Breast epithelium (tissue), 4 donors: ENCODE data around the gene RDX. TPM values are rescaled to one million over a fixed set of nuclear protein-coding genes. Genes with fewer than 3 reads are reported as not detected.

Source experiments
- DNase-seq, 2 donors: peaks; one replicate each; pipeline ENCODE4 v3.0.0-alpha.2; 2019; ENCODE audit warnings: low spot score in 2 of 2
- H3K27ac ChIP-seq, 2 donors: fragments of 200-600 bp; sonication (generic) in 1 of 2; one replicate each; pipeline ENCODE4 v1.5.1; 2016 to 2019; ENCODE audit warnings: mild to moderate bottlenecking in 1 of 2
- H3K27me3 ChIP-seq, 2 donors: fragments of 200-600 bp; sonication (generic) in 1 of 2; one replicate each; pipeline versions ENCODE4 v1.5.1 to v1.6.0; 2017 to 2019; ENCODE audit warnings: control low read depth in 1 of 2, mild to moderate bottlenecking in 1 of 2
- H3K36me3 ChIP-seq: fragments of 200-600 bp; one replicate; pipeline ENCODE4 v1.5.1; 2019
- H3K4me1 ChIP-seq, 2 donors: fragments of 200-600 bp; sonication (generic); one replicate each; pipeline ENCODE4 v1.5.1; 2016 to 2019; ENCODE audit warnings: control low read depth in 1 of 2
- H3K4me3 ChIP-seq, 3 donors: fragments of 200-600 bp; sonication (generic); 1 replicate in 2 of 3; 2 replicates in 1 of 3; pipeline ENCODE4 v1.5.1; 2016 to 2019; ENCODE audit warnings: mild to moderate bottlenecking in 3 of 3, moderate library complexity in 2 of 3
- H3K9me3 ChIP-seq, 2 donors: fragments of 200-600 bp; sonication (generic) in 1 of 2; one replicate each; pipeline ENCODE4 v1.5.1; 2016 to 2019; ENCODE audit warnings: control low read depth in 1 of 2
- CTCF ChIP-seq, 3 donors: fragments of 450-650 bp; IDR thresholded peaks; one replicate each; pipeline ENCODE4 v1.5.1; 2016 to 2017; ENCODE audit warnings: antibody characterized with exemption in 3 of 3, mild to moderate bottlenecking in 3 of 3, moderate library complexity in 3 of 3
- POLR2A ChIP-seq: fragments of 450-650 bp; IDR thresholded peaks from one replicate; pipeline ENCODE4 v1.6.1; 2016; ENCODE audit warnings: antibody characterized with exemption, mild to moderate bottlenecking, moderate library complexity
- POLR2AphosphoS5 ChIP-seq, 3 donors: sonication (generic); formaldehyde crosslinking; IDR thresholded peaks; one replicate each; pipeline ENCODE4 v1.6.1; 2017; ENCODE audit warnings: antibody characterized with exemption in 3 of 3
- intact Hi-C: fragments of 100-400 bp; cut with DNase I; formaldehyde crosslinking; loops from one replicate; pipeline ENCODE4 v1.15.1; 2023; ENCODE audit warnings: low total_unique reads
- total RNA-seq, 3 donors: library from RNA; depleted of rRNA; stranded (reverse); fragments of >200 nt; gene quantifications; one replicate each; pipeline ENCODE4 v1.1.0, GENCODE V29; 2016

The RDX gene
- total RNA-seq, 3 donors from 2014 or later = 53.4 to 88.7 (median 53.7) TPM

DNA sequence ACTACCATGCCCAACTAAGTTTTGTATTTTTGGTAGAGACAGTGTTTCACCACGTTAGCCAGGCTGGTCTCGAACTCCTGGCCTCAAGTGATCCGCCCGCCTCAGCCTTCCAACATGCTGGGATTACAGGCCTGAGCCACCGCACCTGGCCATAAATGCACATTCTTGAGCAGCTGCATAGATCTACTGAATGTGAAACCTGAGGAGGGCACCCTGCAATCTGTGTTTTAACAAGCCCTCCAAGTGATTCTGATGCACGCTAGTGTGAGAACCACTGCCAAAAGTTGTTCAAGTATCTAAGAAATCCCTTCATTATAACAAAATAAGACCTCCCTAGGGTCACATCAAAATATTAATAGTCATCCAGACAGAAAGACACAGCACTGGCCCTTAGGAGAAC is 89.3 kb downstream of the RDX start:
- Histone ChIP-seq H3K4me1 (no peaks in the 10 kb centered on the region), H3K9me3 (no peaks in the 10 kb centered on the region), H3K27ac (no peak overlapping the region), H3K36me3 (no peaks in the 10 kb centered on the region), H3K27me3 (no peaks in the 10 kb centered on the region), H3K4me3 (no peak overlapping the region)
- TF ChIP-seq POLR2AphosphoS5 (IDR thresholded peaks at IDR 0.05) (no peak), POLR2A (no peak), CTCF (IDR thresholded peaks at IDR 0.05) (no peak)
- DNase-seq = no peak
- intact Hi-C loops = loop anchor here (10.0 kb wide), 1 partner anchor 168 kb away; no protein-coding TSS in a partner anchor

DNA sequence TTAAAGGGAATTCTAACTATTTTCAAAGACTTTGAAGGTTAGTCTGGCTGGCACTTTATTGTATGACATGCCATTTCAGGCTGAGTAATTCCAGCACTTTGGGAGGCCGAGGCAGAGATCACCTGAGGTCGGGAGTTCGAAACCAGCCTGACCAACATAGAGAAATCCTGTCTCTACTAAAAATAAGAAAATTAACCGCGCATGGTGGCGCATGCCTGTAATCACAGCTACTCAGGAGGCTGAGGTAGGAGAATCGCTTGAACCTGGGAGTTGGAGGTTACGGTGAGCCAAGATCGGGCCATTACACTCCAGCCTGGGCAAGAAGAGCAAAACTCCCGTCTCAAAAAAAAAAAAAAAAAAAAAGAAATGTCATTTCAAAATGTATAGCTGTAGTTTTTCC is 95.6 kb downstream of the RDX start:
- Histone ChIP-seq H3K36me3 (no peaks in the 10 kb centered on the region), H3K27me3 (no peaks in the 10 kb centered on the region), H3K4me3 (no peak overlapping the region), H3K4me1 (no peaks in the 10 kb centered on the region), H3K9me3 (no peaks in the 10 kb centered on the region), H3K27ac (no peak overlapping the region)
- no peak for DNase-seq
- intact Hi-C loops = loop anchor here (10.0 kb wide), 1 partner anchor 174 kb away; no protein-coding TSS in a partner anchor
- no peak for TF ChIP-seq POLR2A
- no peak for TF ChIP-seq POLR2AphosphoS5 (IDR thresholded peaks at IDR 0.05)
- no peak for TF ChIP-seq CTCF (IDR thresholded peaks at IDR 0.05)

DNA sequence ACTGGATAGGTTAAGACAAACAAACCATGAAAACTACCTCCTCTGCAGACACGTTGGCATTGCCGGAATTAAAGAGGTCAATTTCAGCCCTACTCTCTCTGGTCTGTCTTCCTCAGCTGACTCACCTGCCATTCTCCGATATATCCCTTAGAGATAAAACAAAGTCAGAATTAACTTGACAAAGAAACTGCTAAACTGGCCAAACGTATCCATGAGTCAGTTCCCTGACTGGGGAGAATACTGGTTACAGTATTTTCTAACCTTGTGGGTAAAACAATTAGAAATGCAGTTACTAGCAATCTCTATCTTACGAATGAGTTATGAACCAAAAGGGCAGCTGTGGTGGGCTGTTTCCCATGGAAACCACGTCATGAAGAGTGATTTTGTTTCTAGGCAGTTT is 96.2 kb downstream of the RDX start:
- intact Hi-C loops = loop anchor here (10.0 kb wide), 1 partner anchor 175 kb away; no protein-coding TSS in a partner anchor
- Histone ChIP-seq H3K4me1 (no peaks in the 10 kb centered on the region), H3K4me3 (no peak overlapping the region), H3K27me3 (no peaks in the 10 kb centered on the region), H3K27ac (no peak overlapping the region), H3K36me3 (no peaks in the 10 kb centered on the region), H3K9me3 (no peaks in the 10 kb centered on the region)
- TF ChIP-seq POLR2AphosphoS5 (IDR thresholded peaks at IDR 0.05) (no peak), CTCF (IDR thresholded peaks at IDR 0.05) (no peak), POLR2A (no peak)
- no peak for DNase-seq

- Histone ChIP-seq H3K9me3 (no peaks in the 10 kb centered on the region), H3K36me3 (no peaks in the 10 kb centered on the region), H3K4me3 (no peak overlapping the region), H3K4me1 (no peaks in the 10 kb centered on the region), H3K27ac (no peak overlapping the region), H3K27me3 (no peaks in the 10 kb centered on the region)
- no peak for DNase-seq
- intact Hi-C loops = no loop called here
- TF ChIP-seq POLR2A (no peak), POLR2AphosphoS5 (IDR thresholded peaks at IDR 0.05) (no peak), CTCF (IDR thresholded peaks at IDR 0.05) (no peak)
These were observed 97.0 kb downstream of the RDX start for GRCh38 chr11:110199184-110199981.

DNA sequence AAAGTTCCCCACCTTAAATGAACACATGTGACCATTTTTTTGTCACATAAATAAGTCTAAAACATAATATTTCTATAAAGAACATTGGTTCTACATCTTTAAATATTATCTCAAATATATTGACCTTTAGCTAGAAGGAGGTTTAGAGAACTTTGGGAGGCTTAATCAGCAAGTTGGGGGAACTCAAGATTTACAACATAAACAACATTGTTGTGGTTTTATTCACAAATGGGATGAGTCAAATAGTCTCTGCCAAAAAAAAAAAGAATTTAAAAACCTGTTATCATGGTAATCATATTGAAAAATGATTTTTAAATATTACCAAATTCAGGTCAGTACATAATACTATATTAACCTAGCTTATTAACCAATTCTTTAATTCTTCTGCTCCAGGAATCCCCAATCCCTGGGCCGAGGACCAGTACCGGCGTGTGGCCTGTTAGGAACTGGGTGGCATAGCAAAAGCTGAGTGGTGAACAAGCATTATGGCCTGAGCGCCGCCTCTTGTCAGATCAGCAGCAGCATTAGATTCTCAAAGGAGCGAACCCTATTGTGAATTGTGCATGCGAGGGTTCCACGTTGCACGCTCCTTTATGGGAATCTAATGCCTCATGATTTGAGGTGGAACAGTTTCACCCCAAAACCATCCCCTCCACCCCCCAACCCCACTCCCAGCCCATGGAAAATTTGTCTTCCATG is 98.2 kb downstream of the RDX start:
- Histone ChIP-seq H3K36me3 (no peaks in the 10 kb centered on the region), H3K27me3 (no peaks in the 10 kb centered on the region), H3K4me3 (no peak overlapping the region), H3K27ac (no peak overlapping the region), H3K9me3 (no peaks in the 10 kb centered on the region), H3K4me1 (no peaks in the 10 kb centered on the region)
- DNase-seq = no peak
- intact Hi-C loops = no loop called here
- TF ChIP-seq CTCF (IDR thresholded peaks at IDR 0.05) (no peak), POLR2A (no peak), POLR2AphosphoS5 (IDR thresholded peaks at IDR 0.05) (no peak)
